ENCODE results near the gene USF3. TPM values are rescaled to one million over a fixed set of nuclear protein-coding genes. Genes with fewer than 3 reads are reported as not detected.

USF3 gene
- total and polyA plus RNA-seq, 2 experiments from 2014 or later, result 10.1 to 23.5 TPM

DNA sequence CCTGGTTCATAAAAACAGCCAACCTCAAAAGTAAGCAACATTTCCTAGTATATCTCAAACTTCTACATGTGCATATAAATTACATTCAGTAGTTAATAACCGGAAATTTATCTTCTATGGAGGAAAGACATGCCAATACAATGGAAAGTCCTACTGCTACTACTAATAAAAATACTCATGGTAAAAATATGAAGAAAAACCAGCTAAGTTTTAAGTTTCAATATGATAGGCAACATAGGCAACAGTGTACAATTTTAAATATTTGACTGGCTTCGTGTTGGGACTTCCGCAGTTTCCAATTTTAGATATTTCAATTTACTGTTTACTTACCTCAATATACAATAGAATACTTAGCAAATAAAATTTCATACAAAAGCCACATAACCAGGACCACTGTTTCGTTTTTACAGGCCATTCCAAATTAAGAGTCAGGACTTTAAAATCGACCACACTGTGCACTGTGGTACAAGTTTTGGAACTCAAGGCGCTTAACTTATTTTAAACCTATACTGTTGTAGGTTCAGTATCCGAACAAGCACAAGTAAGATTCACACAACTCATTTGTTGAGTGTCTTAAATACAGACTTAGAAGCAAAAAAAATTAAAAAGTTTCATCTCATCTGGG is 46.7 kb upstream of the USF3 start (continued):
- TF ChIP-seq, protein P1, sequence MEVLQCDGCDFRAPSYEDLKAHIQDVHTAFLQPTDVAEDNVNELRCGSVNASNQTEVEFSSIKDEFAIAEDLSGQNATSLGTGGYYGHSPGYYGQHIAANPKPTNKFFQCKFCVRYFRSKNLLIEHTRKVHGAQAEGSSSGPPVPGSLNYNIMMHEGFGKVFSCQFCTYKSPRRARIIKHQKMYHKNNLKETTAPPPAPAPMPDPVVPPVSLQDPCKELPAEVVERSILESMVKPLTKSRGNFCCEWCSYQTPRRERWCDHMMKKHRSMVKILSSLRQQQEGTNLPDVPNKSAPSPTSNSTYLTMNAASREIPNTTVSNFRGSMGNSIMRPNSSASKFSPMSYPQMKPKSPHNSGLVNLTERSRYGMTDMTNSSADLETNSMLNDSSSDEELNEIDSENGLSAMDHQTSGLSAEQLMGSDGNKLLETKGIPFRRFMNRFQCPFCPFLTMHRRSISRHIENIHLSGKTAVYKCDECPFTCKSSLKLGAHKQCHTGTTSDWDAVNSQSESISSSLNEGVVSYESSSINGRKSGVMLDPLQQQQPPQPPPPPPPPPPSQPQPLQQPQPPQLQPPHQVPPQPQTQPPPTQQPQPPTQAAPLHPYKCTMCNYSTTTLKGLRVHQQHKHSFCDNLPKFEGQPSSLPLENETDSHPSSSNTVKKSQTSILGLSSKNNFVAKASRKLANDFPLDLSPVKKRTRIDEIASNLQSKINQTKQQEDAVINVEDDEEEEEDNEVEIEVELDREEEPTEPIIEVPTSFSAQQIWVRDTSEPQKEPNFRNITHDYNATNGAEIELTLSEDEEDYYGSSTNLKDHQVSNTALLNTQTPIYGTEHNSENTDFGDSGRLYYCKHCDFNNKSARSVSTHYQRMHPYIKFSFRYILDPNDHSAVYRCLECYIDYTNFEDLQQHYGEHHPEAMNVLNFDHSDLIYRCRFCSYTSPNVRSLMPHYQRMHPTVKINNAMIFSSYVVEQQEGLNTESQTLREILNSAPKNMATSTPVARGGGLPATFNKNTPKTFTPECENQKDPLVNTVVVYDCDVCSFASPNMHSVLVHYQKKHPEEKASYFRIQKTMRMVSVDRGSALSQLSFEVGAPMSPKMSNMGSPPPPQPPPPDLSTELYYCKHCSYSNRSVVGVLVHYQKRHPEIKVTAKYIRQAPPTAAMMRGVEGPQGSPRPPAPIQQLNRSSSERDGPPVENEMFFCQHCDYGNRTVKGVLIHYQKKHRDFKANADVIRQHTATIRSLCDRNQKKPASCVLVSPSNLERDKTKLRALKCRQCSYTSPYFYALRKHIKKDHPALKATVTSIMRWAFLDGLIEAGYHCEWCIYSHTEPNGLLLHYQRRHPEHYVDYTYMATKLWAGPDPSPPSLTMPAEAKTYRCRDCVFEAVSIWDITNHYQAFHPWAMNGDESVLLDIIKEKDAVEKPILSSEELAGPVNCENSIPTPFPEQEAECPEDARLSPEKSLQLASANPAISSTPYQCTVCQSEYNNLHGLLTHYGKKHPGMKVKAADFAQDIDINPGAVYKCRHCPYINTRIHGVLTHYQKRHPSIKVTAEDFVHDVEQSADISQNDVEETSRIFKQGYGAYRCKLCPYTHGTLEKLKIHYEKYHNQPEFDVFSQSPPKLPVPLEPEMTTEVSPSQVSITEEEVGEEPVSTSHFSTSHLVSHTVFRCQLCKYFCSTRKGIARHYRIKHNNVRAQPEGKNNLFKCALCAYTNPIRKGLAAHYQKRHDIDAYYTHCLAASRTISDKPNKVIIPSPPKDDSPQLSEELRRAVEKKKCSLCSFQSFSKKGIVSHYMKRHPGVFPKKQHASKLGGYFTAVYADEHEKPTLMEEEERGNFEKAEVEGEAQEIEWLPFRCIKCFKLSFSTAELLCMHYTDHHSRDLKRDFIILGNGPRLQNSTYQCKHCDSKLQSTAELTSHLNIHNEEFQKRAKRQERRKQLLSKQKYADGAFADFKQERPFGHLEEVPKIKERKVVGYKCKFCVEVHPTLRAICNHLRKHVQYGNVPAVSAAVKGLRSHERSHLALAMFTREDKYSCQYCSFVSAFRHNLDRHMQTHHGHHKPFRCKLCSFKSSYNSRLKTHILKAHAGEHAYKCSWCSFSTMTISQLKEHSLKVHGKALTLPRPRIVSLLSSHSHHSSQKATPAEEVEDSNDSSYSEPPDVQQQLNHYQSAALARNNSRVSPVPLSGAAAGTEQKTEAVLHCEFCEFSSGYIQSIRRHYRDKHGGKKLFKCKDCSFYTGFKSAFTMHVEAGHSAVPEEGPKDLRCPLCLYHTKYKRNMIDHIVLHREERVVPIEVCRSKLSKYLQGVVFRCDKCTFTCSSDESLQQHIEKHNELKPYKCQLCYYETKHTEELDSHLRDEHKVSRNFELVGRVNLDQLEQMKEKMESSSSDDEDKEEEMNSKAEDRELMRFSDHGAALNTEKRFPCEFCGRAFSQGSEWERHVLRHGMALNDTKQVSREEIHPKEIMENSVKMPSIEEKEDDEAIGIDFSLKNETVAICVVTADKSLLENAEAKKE (CRISPR knock-in tag; IDR thresholded peaks at IDR 0.05), result no peak
- no peak for TF ChIP-seq STAT1 (IDR thresholded peaks at IDR 0.05; ENCODE audit: unreplicated experiment)
- no peak for TF ChIP-seq EZH2phosphoT487 (IDR thresholded peaks at IDR 0.05; ENCODE audit: unreplicated experiment)
- TF ChIP-seq, protein P2, sequence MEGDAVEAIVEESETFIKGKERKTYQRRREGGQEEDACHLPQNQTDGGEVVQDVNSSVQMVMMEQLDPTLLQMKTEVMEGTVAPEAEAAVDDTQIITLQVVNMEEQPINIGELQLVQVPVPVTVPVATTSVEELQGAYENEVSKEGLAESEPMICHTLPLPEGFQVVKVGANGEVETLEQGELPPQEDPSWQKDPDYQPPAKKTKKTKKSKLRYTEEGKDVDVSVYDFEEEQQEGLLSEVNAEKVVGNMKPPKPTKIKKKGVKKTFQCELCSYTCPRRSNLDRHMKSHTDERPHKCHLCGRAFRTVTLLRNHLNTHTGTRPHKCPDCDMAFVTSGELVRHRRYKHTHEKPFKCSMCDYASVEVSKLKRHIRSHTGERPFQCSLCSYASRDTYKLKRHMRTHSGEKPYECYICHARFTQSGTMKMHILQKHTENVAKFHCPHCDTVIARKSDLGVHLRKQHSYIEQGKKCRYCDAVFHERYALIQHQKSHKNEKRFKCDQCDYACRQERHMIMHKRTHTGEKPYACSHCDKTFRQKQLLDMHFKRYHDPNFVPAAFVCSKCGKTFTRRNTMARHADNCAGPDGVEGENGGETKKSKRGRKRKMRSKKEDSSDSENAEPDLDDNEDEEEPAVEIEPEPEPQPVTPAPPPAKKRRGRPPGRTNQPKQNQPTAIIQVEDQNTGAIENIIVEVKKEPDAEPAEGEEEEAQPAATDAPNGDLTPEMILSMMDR (conservative IDR thresholded peaks at IDR 0.05; ENCODE audit: low read depth in 2 of 2), result no peak

DNA sequence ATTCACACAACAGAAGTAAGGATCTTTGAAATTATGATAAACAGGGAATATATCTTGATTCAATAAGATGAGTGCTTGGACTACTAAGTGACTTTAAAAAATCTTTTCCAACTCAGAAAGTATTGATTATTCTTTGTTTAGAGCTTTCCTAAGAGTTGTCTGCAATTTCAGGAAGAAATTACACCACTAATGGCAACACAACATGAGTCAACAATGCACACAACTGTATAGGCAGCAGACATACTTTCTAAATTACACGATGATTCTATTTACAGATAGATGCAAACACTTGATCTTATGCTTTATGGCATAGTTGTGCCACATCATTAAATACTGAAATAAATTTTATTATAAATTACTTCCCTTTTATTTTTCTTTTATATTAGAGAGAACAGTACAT is 45.2 kb upstream of the USF3 start:
- Histone ChIP-seq H2AFZ (no peak overlapping the region), H3K27ac (ENCODE audit: low read depth) (0 out of 2 replicates have a peak overlapping the region, but pooled peaks have one; percentile 16), H3K4me2 (no peak overlapping the region; the same call in 1 of the 2 replicates), H3K4me3 (no peak overlapping the region), H3F3A (replicated peaks; ENCODE audit: low read depth) (no peaks in the 10 kb centered on the region), H3K36me3 (ENCODE audit: insufficient read depth) (no peaks in the 10 kb centered on the region), H4K20me1 (replicated peaks; ENCODE audit: insufficient read depth) (peaks cover 51% of the 10 kb centered on the region), H3K27me3 (ENCODE audit: insufficient read depth) (no peaks in the 10 kb centered on the region), H3K9me2 (ENCODE audit: insufficient read depth) (no peaks in the 10 kb centered on the region), H3K79me2 (replicated peaks; ENCODE audit: insufficient read depth) (peaks cover 92% of the 10 kb centered on the region), H3K4me1 (ENCODE audit: insufficient read depth) (peaks cover 39% of the 10 kb centered on the region)
- TF ChIP-seq POLR2AphosphoS5 (IDR thresholded peaks at IDR 0.05; ENCODE audit: low read depth) (no peak), NANOG (IDR thresholded peaks at IDR 0.05; ENCODE audit: borderline replicate concordance) (no peak)
- no peak for ATAC-seq
- H3K27ac Mint-ChIP-seq, result no peak overlapping the region
- peaks cover 14% of the 10 kb centered on the region for H3K36me3 Mint-ChIP-seq (ENCODE audit: low read depth)
- H3K27me3 Mint-ChIP-seq (ENCODE audit: insufficient read depth, low read depth, poor library complexity), result peaks cover 15% of the 10 kb centered on the region
- H3K4me1 Mint-ChIP-seq, result peaks cover 66% of the 10 kb centered on the region
- H3K4me3 Mint-ChIP-seq, result no peak overlapping the region
- no peak for DNase-seq (ENCODE audit: low spot score)
- H3K9me3 Mint-ChIP-seq, result peaks cover 2% of the 10 kb centered on the region; the same call in 1 of the 3 replicates
